SHP77 (cell line): ENCODE measurements around the gene MAG.
A peak's percentile ranks its signal among the peaks of the same experiment; 100 is the strongest.

ENCODE experiments used
- DNase-seq, 2 experiments: peaks; one replicate each; lab custom pipeline; 2025; lab: John Stamatoyannopoulos, UW

MAG gene

DNA sequence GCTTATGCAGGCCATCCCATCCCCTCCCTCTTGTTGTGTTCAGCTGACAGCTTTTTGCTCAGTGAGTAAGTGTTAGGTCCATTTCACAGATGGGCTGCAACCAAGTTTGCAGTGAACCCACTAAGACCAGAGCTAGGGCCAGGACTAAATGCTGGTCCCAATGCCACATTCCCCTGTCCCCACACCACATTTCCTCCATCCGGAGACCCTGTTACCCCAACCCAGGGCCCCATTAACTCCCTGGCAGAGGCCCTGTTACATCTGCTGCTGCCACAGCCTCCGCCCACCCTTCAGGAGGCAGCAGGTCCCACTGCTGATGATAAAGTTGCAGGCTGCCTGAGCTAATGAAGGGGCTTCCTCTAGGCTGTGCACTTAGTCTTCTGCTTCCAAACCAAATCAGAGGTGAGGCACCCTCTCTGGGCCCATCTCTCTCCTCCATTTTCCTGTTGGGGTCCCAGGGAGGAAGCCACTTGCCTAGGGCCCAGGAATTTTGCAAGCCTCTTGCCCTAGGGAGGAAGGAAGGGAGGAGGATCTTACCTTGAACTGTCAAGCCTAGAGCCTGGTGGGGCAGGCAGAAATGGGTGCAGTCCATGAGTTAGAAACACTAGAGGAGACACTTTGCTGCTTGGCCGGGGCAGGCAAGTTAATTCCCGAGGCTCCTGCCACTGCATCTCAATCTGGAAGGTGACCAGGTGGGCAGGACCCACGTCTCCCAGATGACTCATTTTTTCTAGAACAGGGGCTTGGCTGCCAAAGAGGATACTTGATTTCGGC, 26.6 kb upstream of the MAG start:
- no peak for DNase-seq

DNA sequence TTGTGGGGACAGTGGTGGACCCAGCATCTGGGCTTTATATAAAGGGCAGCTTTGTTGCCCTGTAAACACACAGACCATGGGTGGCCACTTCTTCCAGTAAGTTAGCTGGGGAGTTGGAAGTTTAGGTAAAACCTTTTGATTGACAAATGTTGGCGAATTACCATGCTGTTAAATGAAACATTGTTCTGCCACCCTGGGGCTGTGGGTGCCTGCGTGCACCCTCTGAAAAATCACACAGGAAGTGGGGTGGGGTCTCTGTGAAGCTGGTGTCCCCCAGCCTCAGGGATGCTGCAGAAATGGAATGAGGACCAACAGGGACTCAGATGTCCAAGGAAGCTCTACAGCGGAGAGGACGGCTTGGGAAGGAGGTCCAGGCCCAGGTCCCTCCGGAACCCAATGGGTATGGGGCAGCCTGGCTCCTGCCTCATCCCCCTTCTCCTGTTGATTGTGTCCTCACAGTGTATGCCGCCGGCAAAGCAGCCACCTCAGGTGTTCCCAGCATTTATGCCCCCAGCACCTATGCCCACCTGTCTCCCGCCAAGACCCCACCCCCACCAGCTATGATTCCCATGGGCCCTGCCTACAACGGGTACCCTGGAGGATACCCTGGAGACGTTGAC, 26.0 kb upstream of the MAG start:
- DNase-seq, result no peak

DNA sequence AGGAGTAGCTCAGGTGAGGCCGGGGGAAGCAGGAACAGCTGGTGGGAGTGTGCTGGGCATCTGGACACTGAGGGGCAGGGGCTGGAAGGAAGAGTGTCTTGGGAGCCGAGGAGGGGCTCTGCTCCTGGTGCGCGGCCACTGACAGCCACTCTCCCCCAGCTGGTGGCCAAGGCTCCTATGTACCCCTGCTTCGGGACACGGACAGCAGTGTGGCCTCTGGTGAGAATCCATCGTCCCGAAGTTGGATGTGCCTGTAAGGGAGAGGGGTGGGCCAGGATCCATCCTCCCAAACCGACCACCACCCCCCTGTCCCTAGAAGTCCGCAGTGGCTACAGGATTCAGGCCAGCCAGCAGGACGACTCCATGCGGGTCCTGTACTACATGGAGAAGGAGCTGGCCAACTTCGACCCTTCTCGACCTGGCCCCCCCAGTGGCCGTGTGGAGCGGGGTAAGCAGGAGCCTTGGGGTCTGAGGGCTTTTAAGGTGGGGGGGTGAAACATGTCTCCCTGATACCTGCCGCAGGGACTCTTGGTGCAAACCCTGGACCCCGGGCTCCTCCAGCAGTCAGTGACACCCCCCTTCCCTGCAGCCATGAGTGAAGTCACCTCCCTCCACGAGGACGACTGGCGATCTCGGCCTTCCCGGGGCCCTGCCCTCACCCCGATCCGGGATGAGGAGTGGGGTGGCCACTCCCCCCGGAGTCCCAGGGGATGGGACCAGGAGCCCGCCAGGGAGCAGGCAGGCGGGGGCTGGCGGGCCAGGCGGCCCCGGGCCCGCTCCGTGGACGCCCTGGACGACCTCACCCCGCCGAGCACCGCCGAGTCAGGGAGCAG, 25.2 kb upstream of the MAG start:
- no peak for DNase-seq

DNA sequence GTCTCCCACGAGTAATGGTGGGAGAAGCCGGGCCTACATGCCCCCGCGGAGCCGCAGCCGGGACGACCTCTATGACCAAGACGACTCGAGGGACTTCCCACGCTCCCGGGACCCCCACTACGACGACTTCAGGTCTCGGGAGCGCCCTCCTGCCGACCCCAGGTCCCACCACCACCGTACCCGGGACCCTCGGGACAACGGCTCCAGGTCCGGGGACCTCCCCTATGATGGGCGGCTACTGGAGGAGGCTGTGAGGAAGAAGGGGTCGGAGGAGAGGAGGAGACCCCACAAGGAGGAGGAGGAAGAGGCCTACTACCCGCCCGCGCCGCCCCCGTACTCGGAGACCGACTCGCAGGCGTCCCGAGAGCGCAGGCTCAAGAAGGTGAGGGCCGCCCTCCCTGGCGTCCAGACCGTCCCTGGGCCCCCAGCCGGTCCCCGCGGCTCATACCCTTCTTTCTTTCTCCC, 24.6 kb upstream of the MAG start:
- no peak for DNase-seq

DNA sequence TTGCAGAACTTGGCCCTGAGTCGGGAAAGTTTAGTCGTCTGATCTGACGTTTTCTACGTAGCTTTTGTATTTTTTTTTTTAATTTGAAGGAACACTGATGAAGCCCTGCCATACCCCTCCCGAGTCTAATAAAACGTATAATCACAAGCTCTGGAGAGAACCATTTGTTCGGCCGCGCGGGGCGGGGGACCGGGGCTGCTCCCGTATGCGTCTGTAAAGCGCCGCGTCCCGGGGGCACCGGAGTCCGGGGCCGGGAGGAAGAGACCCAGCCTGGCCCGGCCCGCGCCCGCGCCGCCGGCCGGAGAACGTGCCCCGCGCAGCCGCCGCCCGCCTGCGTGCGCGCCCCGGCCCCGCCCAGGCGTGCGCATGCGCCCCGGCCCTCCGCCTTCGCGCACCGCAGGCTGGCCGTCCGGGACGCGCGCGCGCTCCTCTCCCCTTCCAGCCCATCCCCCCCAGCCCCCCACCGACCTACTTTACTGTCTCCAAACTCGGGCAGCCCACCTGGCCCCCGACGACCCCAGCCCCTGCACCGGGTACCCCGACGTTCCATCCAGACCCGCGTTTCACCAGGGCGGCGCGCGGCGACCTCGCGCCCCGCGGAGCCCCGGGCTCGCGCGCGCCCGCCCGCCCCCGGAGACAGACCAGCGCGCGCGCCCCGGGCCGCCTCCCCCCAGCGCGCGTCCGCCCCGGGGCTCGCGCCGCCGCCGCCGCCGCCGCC, 24.0 kb upstream of the MAG start:
- peak; percentile 18 to 65 for DNase-seq

DNA sequence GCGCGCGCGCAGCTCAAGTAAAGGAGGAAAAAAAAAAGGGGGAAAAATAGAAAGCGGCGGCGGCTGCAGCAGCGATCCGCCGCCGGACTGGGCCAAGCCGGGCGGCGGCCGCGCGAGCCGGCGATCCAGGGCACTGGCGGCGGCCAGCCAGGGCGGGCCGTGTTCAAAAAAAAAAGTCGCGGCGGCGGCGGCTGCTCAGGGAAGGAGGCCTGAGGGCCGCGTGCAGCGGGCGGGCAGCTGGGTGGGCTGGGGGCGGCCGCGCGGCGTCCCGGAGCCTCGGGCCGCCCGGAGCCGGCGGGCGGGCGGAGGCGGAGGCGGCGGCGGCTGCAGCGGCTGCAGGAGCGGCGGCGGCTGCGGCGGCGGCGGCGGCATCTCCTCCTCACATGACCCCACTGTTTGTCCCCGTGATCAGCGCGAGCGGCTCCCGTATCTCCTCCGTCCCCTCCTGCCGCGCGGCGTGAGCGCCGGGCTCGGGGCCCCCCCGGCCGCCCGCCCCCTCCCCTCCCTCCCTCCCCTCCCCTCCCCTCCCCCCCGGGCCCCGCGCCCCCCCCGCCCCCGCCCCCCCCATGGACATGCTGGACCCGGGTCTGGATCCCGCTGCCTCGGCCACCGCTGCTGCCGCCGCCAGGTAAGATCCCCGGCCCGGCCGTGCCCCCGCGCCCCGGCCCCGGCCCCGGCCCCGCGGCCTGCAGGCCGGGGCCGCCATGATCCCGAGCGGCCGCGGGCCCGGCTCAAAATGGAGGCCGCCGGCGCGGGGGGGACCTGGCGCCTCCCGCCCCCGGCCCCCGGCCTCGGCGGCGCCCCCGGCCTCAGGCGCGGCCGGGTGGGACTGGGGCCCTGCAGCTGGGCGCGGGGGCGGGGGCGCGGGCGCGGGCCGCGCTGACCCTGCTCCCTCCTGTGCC, 23.2 kb upstream of the MAG start, which contains the start of gene USF2:
TSS of gene USF2 (plus strand) at position 427 of the 902 bp plus-strand sequence. CDS start at position 567, 140 bp downstream.
- peak; percentile 22 to 55 for DNase-seq

DNA sequence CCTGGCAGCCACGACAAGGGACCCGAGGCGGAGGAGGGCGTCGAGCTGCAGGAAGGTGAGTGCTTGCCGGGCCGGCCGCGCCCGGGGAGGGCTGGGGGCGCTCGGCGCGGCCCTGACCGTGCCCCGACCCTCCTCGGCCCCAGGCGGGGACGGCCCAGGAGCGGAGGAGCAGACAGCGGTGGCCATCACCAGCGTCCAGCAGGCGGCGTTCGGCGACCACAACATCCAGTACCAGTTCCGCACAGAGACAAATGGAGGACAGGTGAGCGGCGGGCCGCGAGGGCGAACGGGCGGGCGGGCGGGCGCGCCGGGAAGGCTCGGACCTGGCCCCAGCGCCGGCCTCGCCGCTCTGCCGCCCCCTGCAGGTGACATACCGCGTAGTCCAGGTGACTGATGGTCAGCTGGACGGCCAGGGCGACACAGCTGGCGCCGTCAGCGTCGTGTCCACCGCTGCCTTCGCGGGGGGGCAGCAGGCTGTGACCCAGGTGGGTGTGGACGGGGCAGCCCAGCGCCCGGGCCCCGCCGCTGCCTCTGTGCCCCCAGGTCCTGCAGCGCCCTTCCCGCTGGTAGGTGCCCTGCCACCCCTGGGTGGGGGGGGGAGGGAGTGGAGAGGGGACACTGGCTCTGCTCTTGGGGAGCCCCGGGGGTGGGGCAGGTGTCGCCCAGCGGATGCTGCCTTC, 22.4 kb upstream of the MAG start:
- peak; percentile 74 to 77 for DNase-seq

DNA sequence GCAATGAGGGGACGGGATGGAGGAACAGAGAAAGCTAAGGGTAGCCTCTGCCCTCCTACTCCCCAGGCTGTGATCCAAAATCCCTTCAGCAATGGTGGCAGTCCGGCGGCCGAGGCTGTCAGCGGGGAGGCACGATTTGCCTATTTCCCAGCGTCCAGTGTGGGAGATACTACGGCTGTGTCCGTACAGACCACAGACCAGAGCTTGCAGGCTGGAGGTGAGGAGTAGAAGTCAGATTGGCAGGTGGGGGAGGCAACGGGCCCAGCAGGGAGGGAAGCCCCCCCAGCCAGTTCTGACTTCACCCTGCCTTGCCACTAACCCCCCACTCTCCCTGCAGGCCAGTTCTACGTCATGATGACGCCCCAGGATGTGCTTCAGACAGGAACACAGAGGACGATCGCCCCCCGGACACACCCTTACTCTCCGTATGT, 21.6 kb upstream of the MAG start:
- no peak for DNase-seq

DNA sequence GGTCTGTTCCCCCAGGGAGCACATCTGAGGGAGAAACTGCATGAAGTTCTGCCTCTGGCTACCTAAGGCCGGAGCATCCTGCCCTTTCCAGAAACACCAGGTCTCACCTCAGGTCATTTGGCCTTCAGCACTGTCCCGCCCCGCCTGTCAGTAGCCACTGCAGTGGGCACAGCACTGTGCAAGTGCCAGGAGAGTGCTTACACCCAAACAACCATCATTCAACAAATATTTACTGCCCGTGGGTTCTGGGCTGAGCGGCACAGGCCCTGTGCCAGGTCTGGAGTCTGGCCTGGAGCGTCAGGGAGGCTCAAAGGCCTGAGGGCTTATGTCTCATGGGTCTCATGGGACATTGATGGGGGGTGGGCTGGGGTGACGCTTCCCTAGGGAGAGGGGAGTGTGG, 20.4 kb upstream of the MAG start:
- DNase-seq, result no peak

DNA sequence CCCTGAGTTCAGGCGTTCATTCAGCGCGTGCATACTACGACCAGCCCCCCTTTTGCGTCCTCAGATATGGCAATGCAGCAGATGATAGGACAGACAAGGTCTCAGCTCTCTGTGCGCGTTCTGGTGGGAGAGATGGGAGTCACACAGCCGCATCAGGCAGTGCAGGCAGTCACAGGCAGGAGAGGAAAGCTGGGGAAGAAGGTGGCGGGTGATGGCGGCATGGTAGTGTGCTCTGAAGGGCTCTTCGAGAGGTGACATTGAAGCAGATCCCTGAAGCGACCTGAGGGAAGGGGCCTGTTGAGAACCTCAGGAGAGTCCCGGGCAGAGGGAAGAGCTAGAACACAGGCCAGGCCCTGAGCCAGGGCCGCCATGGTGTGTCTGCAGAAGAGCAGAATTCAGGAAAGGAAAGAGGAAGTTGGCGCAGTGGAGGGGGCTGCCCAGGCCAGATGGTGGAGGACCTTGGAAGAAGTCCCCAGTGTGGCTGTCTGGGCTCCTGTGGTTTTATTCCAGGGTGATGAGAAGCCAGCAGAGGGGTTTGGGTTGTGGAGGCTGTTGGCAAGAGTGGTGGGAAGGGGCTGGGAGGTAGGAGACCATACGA, 19.7 kb upstream of the MAG start:
- no peak for DNase-seq

DNA sequence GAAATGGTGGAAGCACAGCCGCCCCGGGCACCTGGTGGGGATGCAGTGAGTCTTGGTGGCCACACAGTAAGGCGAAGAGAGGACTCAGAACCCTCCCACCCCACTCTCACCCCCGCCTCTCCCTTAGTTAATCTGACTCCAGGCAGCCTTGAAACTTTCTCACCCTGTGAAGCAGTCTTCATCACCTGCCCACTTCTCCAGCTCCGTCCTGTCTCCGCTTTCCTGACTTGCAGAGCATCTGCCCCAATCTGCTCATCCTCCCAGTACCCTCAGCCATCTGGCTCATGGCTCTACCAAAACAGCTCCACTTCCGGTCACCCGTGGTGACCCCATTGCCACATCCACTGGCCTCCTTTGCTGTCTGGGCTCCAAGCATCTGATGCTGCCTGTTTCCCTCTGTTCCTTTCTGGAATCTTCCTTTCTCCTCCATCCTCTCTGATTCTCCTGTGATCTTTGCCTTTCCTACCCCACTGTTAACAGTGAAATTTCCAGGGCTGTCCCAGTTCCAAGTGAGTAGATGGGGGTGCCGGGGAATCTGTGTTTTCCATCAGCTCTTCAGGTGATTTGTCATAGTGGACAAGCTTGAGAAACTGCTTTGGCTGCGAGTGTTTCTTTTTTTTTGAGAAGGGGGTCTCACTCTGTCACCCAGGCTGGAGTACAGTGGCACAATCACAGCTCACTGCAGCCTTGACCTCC, 18.9 kb upstream of the MAG start:
- DNase-seq, result no peak

DNA sequence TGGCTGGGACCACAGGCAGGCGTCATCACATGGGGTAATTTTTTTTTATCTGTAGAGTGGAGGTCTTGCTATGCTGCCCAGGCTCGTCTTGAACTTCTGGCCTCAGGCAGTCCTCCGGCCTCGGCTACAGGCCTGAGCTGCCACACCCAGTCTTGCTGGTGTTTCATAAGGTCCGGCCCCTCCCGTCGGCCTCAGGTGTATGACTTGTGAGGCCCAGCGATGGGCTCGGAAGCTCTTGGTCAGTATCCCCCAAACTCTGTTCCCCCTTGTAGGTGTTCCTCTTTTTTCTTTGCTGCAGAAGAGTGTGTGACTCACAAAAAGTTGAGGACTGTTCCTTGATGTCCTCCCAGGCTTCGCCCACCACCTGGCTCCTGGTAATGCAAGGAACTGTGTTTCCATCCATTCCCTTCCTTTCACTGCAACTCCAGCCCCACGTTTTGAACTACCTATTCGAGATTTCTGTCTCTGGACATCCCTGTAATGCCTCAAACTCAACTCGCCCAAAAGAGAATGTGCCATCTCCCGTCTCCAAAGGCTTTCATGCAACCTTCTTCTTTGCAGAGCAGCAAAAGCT, 18.2 kb upstream of the MAG start:
- DNase-seq, result no peak

DNA sequence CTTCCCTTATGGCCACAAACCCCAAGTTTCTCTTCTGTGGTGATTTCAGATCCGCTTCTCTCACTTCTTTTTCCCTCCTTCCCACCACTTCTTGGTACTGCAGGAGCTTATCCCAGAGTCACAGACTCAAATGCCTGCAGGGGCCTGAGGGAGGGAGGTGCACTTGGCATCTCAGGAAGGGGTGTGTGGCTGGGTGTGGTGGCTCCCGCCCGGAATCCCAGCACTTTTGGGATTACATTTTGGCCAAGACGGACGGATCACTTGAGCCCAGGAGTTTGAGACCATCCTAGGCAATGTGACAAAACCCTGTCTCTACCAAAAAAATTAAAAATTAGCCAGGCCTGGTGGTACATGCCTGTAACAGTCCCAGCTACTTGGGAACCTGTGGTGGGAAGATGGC, 17.6 kb upstream of the MAG start:
- no peak for DNase-seq

DNA sequence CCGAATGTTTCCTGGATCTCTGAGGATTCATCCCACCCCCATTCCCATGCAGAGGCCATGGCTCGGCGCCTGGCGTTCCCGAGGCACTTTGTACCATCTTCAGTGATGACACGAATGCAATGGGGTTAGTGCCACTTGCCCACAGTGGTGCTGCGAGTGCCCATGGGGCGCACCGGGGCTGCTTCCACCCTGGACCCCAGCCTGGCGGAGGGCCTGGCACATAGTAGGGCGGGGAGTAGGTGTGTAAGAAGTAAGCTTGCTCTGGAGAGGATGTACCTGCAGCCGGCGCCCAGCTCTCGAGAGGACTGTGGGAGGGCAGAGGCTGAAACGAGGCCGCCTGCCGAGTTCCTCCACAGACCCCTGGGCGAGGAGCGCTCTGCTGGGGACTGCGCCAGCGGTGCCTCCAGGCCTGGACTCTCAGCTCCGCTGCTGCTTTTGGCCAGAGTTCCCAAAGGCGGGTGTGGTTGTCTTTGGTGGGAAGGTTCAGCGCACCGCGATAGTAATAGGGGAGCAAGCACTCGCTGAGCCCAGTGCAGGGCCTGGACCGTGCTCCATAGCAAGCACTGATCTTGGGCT, 15.2 kb upstream of the MAG start:
- DNase-seq, result no peak

DNA sequence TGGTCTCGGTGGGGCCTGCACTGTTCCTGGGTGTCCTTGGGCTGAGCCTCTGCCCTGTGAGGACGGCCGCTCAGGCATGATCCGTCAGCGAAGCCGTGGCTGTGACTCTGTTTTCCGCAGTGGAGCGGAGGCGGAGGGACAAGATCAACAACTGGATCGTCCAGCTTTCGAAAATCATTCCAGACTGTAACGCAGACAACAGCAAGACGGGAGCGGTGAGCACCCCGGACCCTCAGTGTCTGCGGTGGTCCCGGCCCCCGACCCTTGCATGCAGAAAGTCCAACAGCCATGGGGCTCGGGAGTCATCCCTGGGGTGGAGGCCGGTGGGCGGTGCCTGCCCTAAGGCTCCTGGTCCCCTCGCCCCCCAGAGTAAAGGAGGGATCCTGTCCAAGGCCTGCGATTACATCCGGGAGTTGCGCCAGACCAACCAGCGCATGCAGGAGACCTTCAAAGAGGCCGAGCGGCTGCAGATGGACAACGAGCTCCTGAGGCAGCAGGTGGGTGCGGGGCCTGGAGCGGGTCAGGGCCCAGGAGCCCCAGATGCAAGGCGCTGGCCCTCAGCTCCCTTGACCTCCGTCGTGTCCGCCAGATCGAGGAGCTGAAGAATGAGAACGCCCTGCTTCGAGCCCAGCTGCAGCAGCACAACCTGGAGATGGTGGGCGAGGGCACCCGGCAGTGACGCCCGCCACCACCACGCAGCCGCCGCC, 13.2 kb upstream of the MAG start:
- DNase-seq, result no peak

DNA sequence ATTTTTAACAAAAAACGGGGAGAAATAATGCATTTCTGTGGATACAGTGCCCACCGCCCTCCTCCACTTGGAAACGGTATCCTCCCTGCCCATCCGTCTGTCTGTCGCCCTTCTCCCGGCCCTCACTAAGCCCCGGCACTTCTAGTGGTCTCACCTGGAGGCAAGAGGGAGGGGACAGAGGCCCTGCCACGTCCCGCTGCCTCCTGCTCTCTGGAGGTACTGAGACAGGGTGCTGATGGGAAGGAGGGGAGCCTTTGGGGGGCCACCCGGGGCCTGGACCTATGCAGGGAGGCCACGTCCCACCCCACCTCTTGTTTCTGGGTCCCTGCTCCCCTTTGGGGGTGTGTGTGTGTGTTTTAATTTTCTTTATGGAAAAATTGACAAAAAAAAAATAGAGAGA, 12.6 kb upstream of the MAG start:
- no peak for DNase-seq

DNA sequence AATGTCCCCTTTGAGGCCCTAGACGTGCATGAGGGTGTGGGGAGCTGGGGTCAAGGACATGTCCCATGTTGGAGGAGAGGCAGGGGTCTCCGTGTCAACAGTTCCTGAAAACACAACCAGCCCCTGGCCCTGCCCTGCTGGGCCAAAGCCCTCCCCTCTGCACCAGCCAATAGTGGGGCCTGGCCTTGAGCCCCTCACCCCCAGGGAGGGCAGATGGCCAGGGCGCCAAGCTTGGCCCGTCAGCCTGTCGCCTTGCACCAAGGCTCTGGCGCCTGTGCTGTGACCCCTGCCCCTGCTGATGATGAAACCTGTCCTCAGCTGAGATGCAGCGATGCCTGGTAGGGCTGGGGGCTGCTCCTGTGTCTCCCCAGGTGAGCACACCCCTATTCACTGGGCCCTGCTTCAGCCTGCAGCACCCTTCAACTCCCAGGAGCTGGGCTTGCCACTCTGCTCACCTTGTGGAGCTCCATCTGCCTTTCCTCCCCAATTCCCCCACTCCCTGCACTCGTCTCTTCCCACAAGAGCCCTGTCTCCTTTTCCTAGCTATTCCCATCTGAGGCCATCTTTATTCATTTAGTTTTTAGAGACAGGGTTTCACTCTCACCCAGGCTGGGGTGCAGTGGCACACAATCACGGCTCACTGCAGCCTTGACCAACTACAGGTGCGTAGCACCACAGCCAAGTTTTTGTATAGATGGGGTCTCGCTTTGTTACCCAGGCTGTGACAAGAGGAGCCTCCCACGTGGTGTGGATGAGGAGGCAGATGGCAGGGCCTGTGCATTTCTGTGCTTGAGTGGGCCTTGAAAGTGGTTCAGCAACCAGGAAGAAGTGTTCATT, 11.8 kb upstream of the MAG start:
- DNase-seq, result no peak
